OCI-LY7 (cell line): ENCODE measurements around the gene VPS26A. TPM values are rescaled to one million over a fixed set of nuclear protein-coding genes. Genes with fewer than 3 reads are reported as not detected.
A peak's percentile ranks its signal among the peaks of the same experiment; 100 is the strongest.

ENCODE experiments used
- BruUV-seq: library from RNA; stranded (reverse); fragments of 400-500 nt; replicated peaks from 2 replicates; lab custom pipeline; 2021; lab: Mats Ljungman, UMichigan
- CTCF ChIA-PET: fragments of 300-600 bp; sonication (Branson Sonifier 250); formaldehyde crosslinking; loops from one replicate; lab custom pipeline; 2022; ENCODE audit warnings: antibody characterized with exemption; ENCODE audit not compliant: unreplicated experiment; lab: Charles Lee
- POLR2A ChIA-PET: fragments of 300-600 bp; sonication (Branson Sonifier 250); formaldehyde crosslinking; loops from one replicate; lab custom pipeline; 2022; ENCODE audit warnings: antibody characterized with exemption; lab: Charles Lee
- DNase-seq: peaks from one replicate; pipeline ENCODE4 v3.0.0-alpha.2; 2015; ENCODE audit warnings: low spot score
- H2AFZ ChIP-seq: fragments of 200-600 bp; sonication (generic), shearing (Covaris generic); 2 replicates; pipeline ENCODE4 v1.6.1; 2014; ENCODE audit warnings: mild to moderate bottlenecking, antibody characterized with exemption, low read length, moderate library complexity
- H3K27ac ChIP-seq: fragments of 200-600 bp; sonication (generic); 2 replicates; pipeline ENCODE4 v1.5.1; 2014; ENCODE audit warnings: mixed run types, low read depth, mild to moderate bottlenecking, moderate library complexity, low read length, inconsistent platforms; ENCODE audit not compliant: poor library complexity, severe bottlenecking
- H3K36me3 ChIP-seq: fragments of 200-600 bp; sonication (generic); 2 replicates; pipeline ENCODE4 v1.6.1; 2014; ENCODE audit warnings: mild to moderate bottlenecking, antibody characterized with exemption, low read length, moderate library complexity, mixed read lengths; ENCODE audit not compliant: insufficient read depth
- H3K4me1 ChIP-seq: fragments of 200-600 bp; sonication (generic); 2 replicates; pipeline ENCODE4 v1.5.1; 2014; ENCODE audit warnings: mild to moderate bottlenecking, low read length; ENCODE audit not compliant: insufficient read depth, poor library complexity, severe bottlenecking
- H3K4me2 ChIP-seq: fragments of 200-600 bp; sonication (generic); 2 replicates; pipeline ENCODE4 v1.6.1; 2014; ENCODE audit warnings: mild to moderate bottlenecking, low read length
- H3K4me3 ChIP-seq: fragments of 200-600 bp; sonication (generic); 2 replicates; pipeline ENCODE4 v1.5.1; 2014; ENCODE audit warnings: mild to moderate bottlenecking, low read depth, low read length; ENCODE audit not compliant: poor library complexity, severe bottlenecking
- H3K79me2 ChIP-seq: fragments of 200-600 bp; sonication (generic); 2 replicates; pipeline ENCODE4 v1.6.1; 2016; ENCODE audit warnings: low read depth, mild to moderate bottlenecking, low read length, moderate library complexity, mixed read lengths; ENCODE audit not compliant: insufficient read depth
- H3K9me2 ChIP-seq: fragments of 200-600 bp; sonication (generic); 2 replicates; pipeline ENCODE4 v1.6.1; 2016; ENCODE audit warnings: mild to moderate bottlenecking, low read length, mixed read lengths; ENCODE audit not compliant: insufficient read depth
- H3K9me3 ChIP-seq: fragments of 200-600 bp; sonication (generic); 2 replicates; pipeline ENCODE4 v1.6.1; 2014; ENCODE audit warnings: mild to moderate bottlenecking, mixed run types, low read length, mixed read lengths
- H4K20me1 ChIP-seq: fragments of 200-600 bp; sonication (generic); 2 replicates; pipeline ENCODE4 v1.6.1; 2014; ENCODE audit warnings: mild to moderate bottlenecking, antibody characterized with exemption, low read length, moderate library complexity, mixed read lengths; ENCODE audit not compliant: insufficient read depth
- CTCF ChIP-seq: fragments of 200-600 bp; sonication (generic); conservative IDR thresholded peaks from 2 replicates; pipeline ENCODE4 v1.5.1; 2014; ENCODE audit warnings: mild to moderate bottlenecking, antibody characterized with exemption, low read length, moderate library complexity, mixed read lengths
- EZH2phosphoT487 ChIP-seq: fragments of 200-600 bp; sonication (generic); IDR thresholded peaks from 2 replicates; pipeline ENCODE4 v1.6.1; 2018; ENCODE audit warnings: low read depth, borderline replicate concordance, mild to moderate bottlenecking, mixed run types, antibody characterized with exemption, low read length, moderate library complexity, mixed read lengths
- intact Hi-C: fragments of 100-400 bp; cut with micrococcal nuclease; formaldehyde crosslinking; loops from one replicate; pipeline ENCODE4 v1.10.0; 2022; ENCODE audit not compliant: unreplicated experiment
- total RNA-seq, 2 experiments: library from RNA; depleted of rRNA in 1 of 2; stranded (reverse); fragments of >200 nt in 1 of 2; shearing (Covaris generic) in 1 of 2; gene quantifications; 2 replicates each; pipeline ENCODE4 v1.2.3, GENCODE V29; 2014 to 2022

Gene VPS26A
- total RNA-seq, 2 experiments from 2014 or later, result 10.0 to 41.7 TPM

- H4K20me1 ChIP-seq, result no peaks in the 10 kb centered on the region
- peaks cover 25% of the 10 kb centered on the region for H3K4me1 ChIP-seq
- H3K9me3 ChIP-seq, result no peaks in the 10 kb centered on the region
- ChIA-PET POLR2A (interaction anchor here (0.6 to 1.5 kb wide), 3 partner anchors 52 to 1047 kb away, joined by 3 to 5 read pairs (median 4); no protein-coding TSS in a partner anchor), CTCF (no interaction called here)
- peaks cover 4% of the 10 kb centered on the region; the same call in 1 of the 2 replicates for H3K79me2 ChIP-seq
- no peaks in the 10 kb centered on the region for H3K36me3 ChIP-seq
- H2AFZ ChIP-seq, result no peak overlapping the region
- no TSS peak for BruUV-seq
- DNase-seq, result no peak
- intact Hi-C loops, result loop anchor here (5.0 kb wide), 2 partner anchors 104 to 131 kb away; partner anchors contain the start of genes HKDC1 and KIFBP
- no peak overlapping the region for H3K4me3 ChIP-seq
- H3K27ac ChIP-seq, result no peak overlapping the region
- H3K9me2 ChIP-seq, result no peaks in the 10 kb centered on the region
- TF ChIP-seq CTCF, result no peak
- TF ChIP-seq EZH2phosphoT487, result no peak
- H3K4me2 ChIP-seq, result no peak overlapping the region
Observed at GRCh38 chr10:69091143-69091651, 32.8 kb upstream of the VPS26A start.

DNA sequence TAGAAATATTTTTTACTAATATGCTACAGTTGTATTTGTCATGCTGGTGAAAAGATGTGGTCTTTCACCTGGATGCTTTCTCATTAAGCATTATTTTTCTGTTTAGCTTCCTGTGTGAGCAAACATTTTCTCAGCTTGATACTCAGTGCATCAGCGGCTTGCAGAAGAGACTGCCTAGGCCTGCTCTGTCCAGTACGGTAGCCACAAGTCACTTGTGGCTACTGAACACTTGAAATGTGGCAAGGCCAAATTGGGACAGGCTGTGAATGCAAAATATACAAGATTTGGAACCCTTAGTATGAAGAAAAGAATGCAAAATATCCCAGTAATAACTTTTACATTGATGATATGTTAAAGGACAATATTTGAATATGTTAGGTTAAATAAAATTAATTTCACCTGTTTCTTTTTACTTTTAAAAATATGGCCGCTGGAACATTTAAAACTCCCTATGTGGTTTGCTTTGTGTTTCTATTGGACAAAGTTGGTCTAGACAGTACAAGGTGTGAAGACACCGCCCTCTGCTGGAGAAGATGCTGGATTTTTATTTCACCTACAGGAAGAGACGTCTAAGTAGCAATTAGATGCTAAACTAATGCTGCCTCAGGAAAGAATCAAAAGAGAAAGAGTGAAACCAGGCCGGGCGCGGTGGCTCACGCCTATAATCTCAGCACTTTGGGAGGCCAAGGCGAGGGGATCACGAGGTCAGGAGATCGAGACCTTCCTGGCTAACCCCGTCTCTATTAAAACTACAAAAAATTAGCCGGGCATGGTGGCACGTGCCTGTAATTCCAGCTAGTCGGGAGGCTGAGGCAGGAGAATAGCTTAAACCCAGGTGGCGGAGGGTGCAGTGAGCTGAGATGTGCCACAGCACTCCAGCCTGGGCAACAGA, 30.8 kb upstream of the VPS26A start:
- DNase-seq, result peak; percentile 85
- intact Hi-C loops, result loop anchor here (1.0 to 5.0 kb wide), 3 partner anchors 88 to 129 kb away; partner anchors contain the start of genes HKDC1 and KIFBP
- no peak for TF ChIP-seq EZH2phosphoT487
- peak; percentile 89 for TF ChIP-seq CTCF
- POLR2A ChIA-PET, result interaction anchor here (0.6 to 1.1 kb wide), 4 partner anchors 18 to 138 kb away, joined by 3 to 7 read pairs (median 6); no protein-coding TSS in a partner anchor
- peaks cover 4% of the 10 kb centered on the region; the same call in 1 of the 2 replicates for H3K79me2 ChIP-seq
- no peaks in the 10 kb centered on the region for H4K20me1 ChIP-seq
- no TSS peak for BruUV-seq
- no peak overlapping the region for H3K27ac ChIP-seq
- peak overlapping the region; percentile 23; the same call in 1 of the 2 replicates for H2AFZ ChIP-seq
- H3K4me3 ChIP-seq, result no peak overlapping the region
- peaks cover 17% of the 10 kb centered on the region for H3K4me1 ChIP-seq
- H3K9me2 ChIP-seq, result no peaks in the 10 kb centered on the region
- no peaks in the 10 kb centered on the region for H3K36me3 ChIP-seq
- CTCF ChIA-PET, result no interaction called here
- no peaks in the 10 kb centered on the region for H3K9me3 ChIP-seq
- H3K4me2 ChIP-seq, result no peak overlapping the region
